ENCODE measurements around the gene SOSTDC1.

Gene SOSTDC1

GRCh38 chr7:16417906-16418305 is 47.6 kb downstream of the SOSTDC1 start:
- no peak for DNase-seq

- no peak for DNase-seq
These were observed 49.0 kb downstream of the SOSTDC1 start for GRCh38 chr7:16416289-16417282.

- no peak for DNase-seq
These were observed 53.0 kb downstream of the SOSTDC1 start for GRCh38 chr7:16412274-16413254.

All from stimulated activated CD4-positive, alpha-beta T cell treated with anti-CD3 and anti-CD28 coated beads, Interleukin-4, amount 100 ng/mL, for 4 hours (primary cell).